PC-3 (cell line): ENCODE results near the gene MAP10. TPM values are rescaled to one million over a fixed set of nuclear protein-coding genes. Genes with fewer than 3 reads are reported as not detected.

Experiments used
- ATAC-seq: fragments of 200-7000 bp; cut with Tn5 transposase; 2 replicates; pipeline ENCODE4 v1.9.1; 2020; ENCODE audit warnings: mild to moderate bottlenecking, moderate library complexity
- BruUV-seq: library from RNA; stranded (reverse); fragments of 400-500 nt; replicated peaks from 2 replicates; lab custom pipeline; 2021; lab: Mats Ljungman, UMichigan
- CTCF ChIA-PET: fragments of 300-600 bp; sonication (Branson Sonifier 250); formaldehyde crosslinking; loops from one replicate; lab custom pipeline; 2022; ENCODE audit warnings: antibody characterized with exemption; lab: Charles Lee
- POLR2A ChIA-PET: fragments of 300-600 bp; sonication (Branson Sonifier 250); formaldehyde crosslinking; loops from one replicate; lab custom pipeline; 2022; ENCODE audit warnings: antibody characterized with exemption; ENCODE audit not compliant: unreplicated experiment; lab: Charles Lee
- DNase-seq: peaks from one replicate; pipeline ENCODE4 v3.0.0-alpha.2; 2015
- H2AFZ ChIP-seq: fragments of 300-600 bp; sonication (generic); 2 replicates; pipeline ENCODE4 v1.6.0; 2016; ENCODE audit warnings: antibody characterized with exemption, low read length
- H3F3A ChIP-seq: fragments of 300-600 bp; sonication (generic); one replicate; pipeline ENCODE4 v1.6.0; 2017; ENCODE audit warnings: antibody characterized with exemption, low read length, control low read depth, mild to moderate bottlenecking; ENCODE audit not compliant: unreplicated experiment
- H3K27ac ChIP-seq: fragments of 300-600 bp; sonication (generic); 2 replicates; pipeline ENCODE4 v1.5.1; 2016; ENCODE audit warnings: mild to moderate bottlenecking, low read length
- H3K27me3 ChIP-seq: fragments of 300-600 bp; sonication (generic); 2 replicates; pipeline ENCODE4 v1.6.1; 2016; ENCODE audit warnings: low read length, mixed read lengths
- H3K36me3 ChIP-seq: fragments of 300-600 bp; sonication (generic); 2 replicates; pipeline ENCODE4 v1.6.1; 2016; ENCODE audit warnings: low read depth, mixed run types, low read length, mixed read lengths
- H3K4me1 ChIP-seq: fragments of 300-600 bp; sonication (generic); 2 replicates; pipeline ENCODE4 v1.5.1; 2016; ENCODE audit warnings: low read length; ENCODE audit not compliant: insufficient read depth
- H3K4me2 ChIP-seq: fragments of 300-600 bp; sonication (generic); 2 replicates; pipeline ENCODE4 v1.6.0; 2016; ENCODE audit warnings: low read length
- H3K4me3 ChIP-seq: fragments of 300-600 bp; sonication (generic); 2 replicates; pipeline ENCODE4 v1.5.1; 2016; ENCODE audit warnings: mild to moderate bottlenecking, low read length, mixed read lengths
- H3K79me2 ChIP-seq: fragments of 300-600 bp; sonication (generic); 2 replicates; pipeline ENCODE4 v1.6.1; 2017; ENCODE audit warnings: low read length, mixed read lengths
- H3K9ac ChIP-seq: fragments of 300-600 bp; sonication (generic); 2 replicates; pipeline ENCODE4 v1.6.0; 2016; ENCODE audit warnings: mild to moderate bottlenecking, low read length
- H3K9me2 ChIP-seq: fragments of 300-600 bp; sonication (generic); replicated peaks from 2 replicates; pipeline ENCODE4 v1.6.1; 2016; ENCODE audit warnings: mixed run types, low read length, mixed read lengths
- H3K9me3 ChIP-seq: fragments of 300-600 bp; sonication (generic); 2 replicates; pipeline ENCODE4 v1.6.1; 2016; ENCODE audit warnings: low read length, mixed read lengths
- H4K20me1 ChIP-seq: fragments of 300-600 bp; sonication (generic); 2 replicates; pipeline ENCODE4 v1.6.1; 2016; ENCODE audit warnings: low read length, mixed read lengths
- CTCF ChIP-seq: fragments of 300-600 bp; sonication (generic); conservative IDR thresholded peaks from 2 replicates; pipeline ENCODE4 v1.5.1; 2017; ENCODE audit warnings: antibody characterized with exemption, low read depth, mild to moderate bottlenecking, low read length
- EZH2 ChIP-seq: fragments of 300-600 bp; sonication (generic); IDR thresholded peaks from one replicate; pipeline ENCODE4 v1.6.1; 2017; ENCODE audit warnings: antibody characterized with exemption, mild to moderate bottlenecking, low read length; ENCODE audit not compliant: unreplicated experiment
- EZH2phosphoT487 ChIP-seq: fragments of 300-600 bp; sonication (generic); IDR thresholded peaks from 2 replicates; pipeline ENCODE4 v1.6.1; 2018; ENCODE audit warnings: mild to moderate bottlenecking, antibody characterized with exemption, low read length, borderline replicate concordance
- intact Hi-C: fragments of 100-400 bp; cut with micrococcal nuclease; formaldehyde crosslinking; loops from 2 replicates; pipeline ENCODE4 v1.9.0; 2023
- total RNA-seq: library from RNA; depleted of rRNA; stranded (reverse); fragments of >200 nt; gene quantifications from 2 replicates; pipeline ENCODE4 v1.2.3, GENCODE V29; 2014

The MAP10 gene
- total RNA-seq, 1 experiment from 2014 or later = not detected

GRCh38 chr1:232813760-232814159, 8.5 kb downstream of the MAP10 start:
- Histone ChIP-seq H3K4me2 (no peak overlapping the region), H3K9me2 (0 out of 2 replicates have a peak, but pooled peaks cover 5% of the 10 kb centered on the region), H4K20me1 (no peaks in the 10 kb centered on the region), H3K27me3 (no peaks in the 10 kb centered on the region), H3K4me3 (no peak overlapping the region), H3F3A (no peaks in the 10 kb centered on the region), H3K36me3 (no peaks in the 10 kb centered on the region), H2AFZ (no peak overlapping the region), H3K9ac (no peak overlapping the region), H3K79me2 (no peaks in the 10 kb centered on the region), H3K9me3 (no peaks in the 10 kb centered on the region), H3K27ac (no peak overlapping the region), H3K4me1 (no peaks in the 10 kb centered on the region)
- BruUV-seq = no TSS peak
- CTCF ChIA-PET = no interaction called here
- no peak for TF ChIP-seq EZH2phosphoT487
- TF ChIP-seq EZH2 = no peak
- no peak for TF ChIP-seq CTCF
- intact Hi-C loops = no loop called here
- DNase-seq (no peak), ATAC-seq (no peak)
- POLR2A ChIA-PET = no interaction called here

- BruUV-seq = no TSS peak
- H3K4me3 ChIP-seq = no peak overlapping the region
- no peak for TF ChIP-seq EZH2
- no peak overlapping the region for H3K4me2 ChIP-seq
- ATAC-seq (no peak), DNase-seq (no peak)
- intact Hi-C loops = no loop called here
- no peaks in the 10 kb centered on the region for H3K79me2 ChIP-seq
- no peaks in the 10 kb centered on the region for H3K4me1 ChIP-seq
- POLR2A ChIA-PET = no interaction called here
- H3K27me3 ChIP-seq = no peaks in the 10 kb centered on the region
- H2AFZ ChIP-seq = no peak overlapping the region
- H3K9me3 ChIP-seq = no peaks in the 10 kb centered on the region
- CTCF ChIA-PET = no interaction called here
- H3K27ac ChIP-seq = no peak overlapping the region
- H4K20me1 ChIP-seq = no peaks in the 10 kb centered on the region
- H3K9ac ChIP-seq = no peak overlapping the region
- 0 out of 2 replicates have a peak, but pooled peaks cover 5% of the 10 kb centered on the region for H3K9me2 ChIP-seq
- H3K36me3 ChIP-seq = no peaks in the 10 kb centered on the region
- no peaks in the 10 kb centered on the region for H3F3A ChIP-seq
Measured at GRCh38 chr1:232816324-232816723, 11.1 kb downstream of the MAP10 start.

DNA sequence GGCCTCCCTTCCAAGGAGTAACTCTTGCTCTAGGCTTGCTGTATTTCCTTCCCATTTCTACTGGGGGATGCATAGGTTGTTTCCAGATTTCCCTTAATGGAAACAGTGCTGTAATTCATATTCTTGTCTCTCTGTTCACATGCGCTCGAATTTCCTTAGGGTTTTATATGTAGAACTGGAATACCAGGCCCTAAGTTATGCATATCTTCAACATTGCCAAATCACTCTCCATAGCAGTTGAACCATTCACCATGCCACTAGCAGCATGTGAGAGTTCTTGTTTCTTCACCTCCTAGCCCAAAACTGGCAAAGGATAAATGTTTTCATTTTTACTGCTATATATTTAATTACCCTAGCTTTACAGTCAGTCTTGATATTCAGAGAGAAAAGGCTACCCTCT, 12.8 kb downstream of the MAP10 start:
- H3K27me3 ChIP-seq = no peaks in the 10 kb centered on the region
- no peak overlapping the region for H3K4me3 ChIP-seq
- TF ChIP-seq EZH2phosphoT487 (no peak), EZH2 (no peak), CTCF (no peak)
- H3K9me2 ChIP-seq = 0 out of 2 replicates have a peak, but pooled peaks cover 5% of the 10 kb centered on the region
- no peak overlapping the region for H3K9ac ChIP-seq
- no peaks in the 10 kb centered on the region for H3K4me1 ChIP-seq
- no peak overlapping the region for H3K27ac ChIP-seq
- CTCF ChIA-PET = interaction anchor here (0.7 kb wide), 1 partner anchor 16 kb away, joined by 3 read pairs; no protein-coding TSS in a partner anchor
- POLR2A ChIA-PET = no interaction called here
- DNase-seq (no peak), ATAC-seq (no peak)
- H3F3A ChIP-seq = no peaks in the 10 kb centered on the region
- H2AFZ ChIP-seq = no peak overlapping the region
- H3K9me3 ChIP-seq = no peaks in the 10 kb centered on the region
- H4K20me1 ChIP-seq = no peaks in the 10 kb centered on the region
- intact Hi-C loops = no loop called here
- no peaks in the 10 kb centered on the region for H3K36me3 ChIP-seq
- no peak overlapping the region for H3K4me2 ChIP-seq
- no TSS peak for BruUV-seq
- H3K79me2 ChIP-seq = no peaks in the 10 kb centered on the region
